Measurements from ENCODE around the gene RFX4.
"Not testable (repeated sequence)": the region's sequence is repeated elsewhere in the genome, so short reads cannot be mapped to it uniquely, and the experiment has no call there.

Gene RFX4

GRCh38 chr12:106594447-106594846 lies 11.6 kb downstream of the RFX4 start:
- no peak for FAIRE-seq

DNA sequence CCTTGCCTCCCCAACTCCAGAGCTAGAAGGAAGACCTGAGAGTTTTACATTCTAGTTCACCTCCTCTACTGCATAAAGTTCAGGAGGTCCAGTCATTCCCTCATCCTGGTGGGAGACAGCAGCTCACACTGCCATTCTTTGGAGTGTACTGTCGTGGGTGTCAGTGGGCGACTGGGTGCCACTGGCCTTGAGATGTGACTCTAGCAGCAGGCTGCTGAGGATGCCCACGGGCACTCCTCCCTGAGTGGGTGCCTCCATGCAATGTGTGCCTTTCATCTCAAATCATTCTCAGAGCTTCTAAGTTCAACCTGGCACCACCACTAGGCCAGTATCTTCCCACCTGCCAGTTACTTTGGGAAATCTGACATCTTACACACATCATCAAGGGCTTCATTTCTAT lies 12.5 kb downstream of the RFX4 start:
- FAIRE-seq = no peak

- FAIRE-seq = no peak
Observed at GRCh38 chr12:106598003-106598402, 15.2 kb downstream of the RFX4 start.

- FAIRE-seq = no peak
Observed at GRCh38 chr12:106599302-106599701, 16.5 kb downstream of the RFX4 start.

DNA sequence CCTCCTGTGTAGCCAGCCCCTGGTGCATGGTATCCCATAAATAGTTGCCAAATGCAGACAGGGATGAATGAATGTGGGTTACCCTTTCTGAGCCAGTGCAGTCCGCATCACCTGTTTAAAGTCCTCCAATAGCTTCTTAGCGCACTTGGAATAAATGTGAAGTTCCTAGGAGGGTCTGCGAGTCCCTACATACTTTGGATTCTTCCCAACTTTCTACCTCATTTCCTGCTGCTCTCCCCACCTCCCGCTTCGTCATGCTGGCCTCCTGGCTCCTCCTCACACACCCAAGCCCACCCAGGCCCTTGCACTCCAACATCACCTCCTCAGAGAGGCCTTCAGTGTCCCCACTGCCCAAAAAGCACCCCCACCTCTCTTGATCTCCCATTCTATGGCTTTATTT lies 17.7 kb downstream of the RFX4 start:
- FAIRE-seq = no peak

- no peak for FAIRE-seq
Observed at GRCh38 chr12:106601031-106601430, 18.2 kb downstream of the RFX4 start.

GRCh38 chr12:106601496-106601895 lies 18.7 kb downstream of the RFX4 start:
- FAIRE-seq = no peak

GRCh38 chr12:106602076-106602475 lies 19.3 kb downstream of the RFX4 start:
- no peak for FAIRE-seq

- no peak for FAIRE-seq
Observed at GRCh38 chr12:106605254-106605653, 22.4 kb downstream of the RFX4 start.

GRCh38 chr12:106620588-106620987 lies 37.8 kb downstream of the RFX4 start:
- not testable (repeated sequence) for FAIRE-seq

- no peak for FAIRE-seq
Observed at GRCh38 chr12:106625976-106626375, 43.2 kb downstream of the RFX4 start.

DNA sequence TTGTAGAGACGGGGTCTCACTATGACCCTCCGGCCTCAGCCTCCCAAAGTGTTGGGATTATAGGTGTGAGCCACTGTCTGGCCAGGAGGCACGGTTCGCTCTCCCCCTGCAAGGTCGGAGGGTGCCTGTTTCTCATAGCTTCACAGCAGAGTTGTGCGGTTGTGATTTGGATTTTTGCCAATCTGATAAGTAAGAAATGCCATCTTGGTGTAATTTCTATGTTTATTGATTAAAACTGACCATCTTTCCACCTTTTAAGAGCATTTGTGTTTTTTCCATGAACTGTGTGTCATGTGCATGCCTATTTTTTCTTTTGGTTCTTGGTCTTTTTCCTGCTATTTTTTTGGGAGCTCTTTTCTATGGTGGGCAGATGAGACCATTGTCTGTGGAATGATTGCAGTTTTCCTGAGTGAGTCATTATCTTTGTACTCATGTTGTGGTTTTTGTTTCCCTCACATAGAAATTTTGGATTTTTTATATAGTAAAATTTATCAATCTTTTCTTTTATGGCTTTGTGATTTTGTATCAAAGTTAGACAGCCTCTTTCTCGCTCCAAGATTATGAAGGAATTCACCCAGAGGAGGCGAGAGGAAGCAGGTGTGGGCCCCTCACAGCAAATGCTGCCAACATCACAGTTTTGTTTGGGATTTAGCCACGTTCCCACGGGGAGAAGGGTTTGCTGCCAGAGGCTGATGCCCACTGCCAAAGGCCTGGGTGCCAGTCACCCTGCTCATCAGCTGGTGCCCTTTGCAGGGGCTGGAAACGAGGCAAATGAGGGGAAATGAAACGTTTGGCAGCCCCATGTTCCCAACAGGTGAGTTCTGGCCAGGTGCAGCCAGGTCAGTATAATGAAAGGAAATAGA lies 47.2 kb downstream of the RFX4 start:
- FAIRE-seq = no peak

DNA sequence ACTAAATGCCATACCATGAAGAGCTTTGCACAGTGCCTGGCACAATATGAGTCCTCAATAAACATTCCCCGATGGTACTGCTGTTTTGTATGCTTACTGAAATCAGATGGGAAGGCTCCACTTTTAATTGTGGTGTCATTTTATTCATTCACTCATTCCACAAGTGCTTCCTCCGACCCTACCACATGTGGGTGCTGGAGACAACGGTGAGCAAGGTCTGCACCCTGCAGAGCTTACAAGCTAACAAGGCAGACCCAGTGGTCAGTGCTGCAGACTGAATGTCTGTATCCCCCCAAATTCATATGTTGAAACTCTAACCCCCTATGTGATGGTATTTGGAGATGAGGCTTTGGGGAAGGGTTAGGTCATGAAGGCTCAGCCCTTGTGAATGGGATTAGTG lies 48.3 kb downstream of the RFX4 start:
- FAIRE-seq = no peak

- FAIRE-seq = no peak
Observed at GRCh38 chr12:106631797-106632196, 49.0 kb downstream of the RFX4 start.

- no peak for FAIRE-seq
Observed at GRCh38 chr12:106632797-106633450, 50.1 kb downstream of the RFX4 start.

- FAIRE-seq = no peak
Observed at GRCh38 chr12:106633451-106633823, 50.6 kb downstream of the RFX4 start.

DNA sequence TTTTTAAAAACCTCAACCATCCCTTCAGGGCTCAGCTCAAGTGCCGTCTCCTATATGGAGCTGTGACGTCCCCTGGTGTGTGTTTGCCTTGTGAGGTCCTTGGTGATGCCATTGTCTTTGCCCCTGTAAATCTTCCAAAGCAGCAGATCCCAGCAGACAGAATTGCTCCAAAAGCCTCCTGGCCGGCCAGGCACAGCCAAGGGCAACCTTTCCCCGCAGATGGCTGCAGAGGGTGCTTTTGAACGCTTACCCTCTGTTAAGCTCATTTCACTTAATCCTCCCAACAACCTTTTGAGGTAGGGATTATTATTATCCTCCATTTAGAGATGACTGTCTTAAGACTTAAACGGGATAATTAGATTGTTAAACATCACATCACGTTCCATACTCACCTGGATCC lies 51.4 kb downstream of the RFX4 start:
- no peak for FAIRE-seq

- FAIRE-seq = no peak
Observed at GRCh38 chr12:106643000-106643399, 60.2 kb downstream of the RFX4 start.

GRCh38 chr12:106644335-106645073 lies 61.7 kb downstream of the RFX4 start:
- FAIRE-seq = no peak

GRCh38 chr12:106645074-106645421 lies 62.2 kb downstream of the RFX4 start:
- no peak for FAIRE-seq

DNA sequence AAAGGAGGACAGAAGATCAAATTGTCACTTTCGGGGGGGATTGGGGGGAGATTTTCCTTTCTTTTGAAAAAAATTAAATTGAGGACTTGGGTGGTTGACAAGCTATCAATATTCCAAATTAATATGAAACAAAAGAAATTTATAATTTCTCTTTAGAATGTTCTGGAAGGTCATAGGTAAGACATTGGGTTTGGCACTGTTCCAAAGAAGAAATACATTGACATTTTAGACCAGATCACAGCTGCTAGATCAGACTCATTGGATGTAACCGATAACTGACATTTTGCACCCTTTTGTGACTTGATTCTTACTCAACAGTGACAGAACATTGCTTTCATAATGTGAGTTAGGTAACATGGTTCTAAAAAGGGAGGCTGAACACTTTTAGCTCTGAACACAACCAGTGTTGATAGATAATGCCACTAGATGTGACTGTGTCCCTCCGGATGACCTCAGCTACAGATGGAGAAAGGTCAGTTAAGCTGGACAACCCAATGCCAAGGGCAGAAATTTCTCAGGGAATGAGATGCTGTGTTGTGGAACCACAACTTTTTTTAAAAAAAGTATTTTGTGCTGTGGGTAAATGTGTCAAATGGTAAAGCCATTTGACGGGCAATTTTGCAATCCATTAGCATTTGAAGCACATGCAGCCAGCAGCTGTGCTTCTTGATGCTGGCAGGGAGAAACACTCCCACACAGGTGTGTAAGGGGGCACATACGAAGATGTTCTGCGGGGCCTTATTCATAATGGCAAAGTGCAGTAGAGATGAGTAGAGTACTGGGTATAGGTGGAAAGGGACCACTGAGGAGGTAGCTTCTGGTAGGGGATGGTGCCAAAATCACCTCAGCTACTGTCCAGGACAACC lies 62.9 kb downstream of the RFX4 start:
- FAIRE-seq = no peak

DNA sequence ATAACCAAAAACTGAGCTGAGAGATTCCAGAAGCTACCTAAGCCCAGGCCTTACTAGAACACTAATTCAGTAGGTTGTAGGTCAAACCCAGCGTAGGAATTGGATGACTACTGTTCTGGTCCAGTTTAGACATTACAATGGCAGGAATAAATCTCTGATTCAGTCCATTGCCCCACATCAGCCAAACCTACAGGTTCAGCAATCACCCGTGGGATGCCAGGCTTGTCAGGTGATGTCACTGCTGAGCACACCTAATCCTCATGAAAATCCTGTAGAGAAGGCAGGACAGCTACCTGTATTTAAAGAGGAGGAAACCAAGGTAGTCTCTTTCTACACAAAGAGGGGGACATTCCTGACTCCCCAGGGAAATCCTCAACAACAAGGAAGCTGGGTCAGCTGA lies 63.7 kb downstream of the RFX4 start:
- FAIRE-seq = no peak

All from endometrium (tissue), 2 donors.